CD1c-positive myeloid dendritic cell (primary cell): ENCODE measurements around the gene MOGAT2.
"Not testable (repeated sequence)": the region's sequence is repeated elsewhere in the genome, so short reads cannot be mapped to it uniquely, and the experiment has no call there.

Source experiments
- DNase-seq: peaks from one replicate; pipeline ENCODE4 v3.0.0-alpha.2; 2016; ENCODE audit errors: extremely low spot score

MOGAT2 gene

DNA sequence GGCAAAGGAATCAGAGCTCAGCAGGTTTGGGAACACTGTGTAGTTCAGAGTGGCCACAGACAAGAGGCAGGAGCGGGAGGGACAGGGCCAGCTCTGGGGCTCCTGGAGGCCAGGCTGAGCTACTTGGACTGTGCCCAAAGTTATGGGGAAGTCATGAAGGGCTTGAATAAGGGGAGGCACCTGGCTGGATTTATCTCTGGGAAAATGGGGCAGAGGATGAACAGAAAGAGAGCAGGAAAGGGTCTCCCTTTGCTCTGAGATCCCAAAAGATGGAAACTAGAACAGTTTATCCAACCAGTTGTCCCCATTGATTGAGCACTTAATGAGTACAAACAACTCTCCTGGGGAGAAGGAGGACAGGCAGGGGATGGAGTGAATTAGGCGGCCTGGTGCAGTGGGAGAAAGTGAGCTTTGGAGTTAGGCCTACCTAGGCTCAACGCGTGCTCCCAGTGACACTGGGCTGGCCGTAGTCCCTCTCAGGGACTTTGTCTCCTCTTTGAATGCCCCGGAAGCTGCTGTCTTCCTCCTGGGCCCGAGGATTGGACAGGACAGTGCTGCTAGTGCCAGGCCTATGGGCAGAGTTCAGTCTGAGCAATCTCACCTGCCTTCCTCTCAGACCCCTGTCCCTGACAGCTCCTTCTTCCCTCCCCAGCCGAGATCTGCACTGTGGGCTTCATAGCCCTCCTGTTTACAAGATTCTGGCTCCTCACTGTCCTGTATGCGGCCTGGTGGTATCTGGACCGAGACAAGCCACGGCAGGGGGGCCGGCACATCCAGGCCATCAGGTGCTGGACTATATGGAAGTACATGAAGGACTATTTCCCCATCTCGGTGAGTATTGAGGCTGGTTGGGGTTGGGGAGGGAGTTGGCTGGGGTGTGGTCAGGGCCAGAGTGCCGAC is 2.0 kb downstream of the MOGAT2 start:
- DNase-seq, result no peak

DNA sequence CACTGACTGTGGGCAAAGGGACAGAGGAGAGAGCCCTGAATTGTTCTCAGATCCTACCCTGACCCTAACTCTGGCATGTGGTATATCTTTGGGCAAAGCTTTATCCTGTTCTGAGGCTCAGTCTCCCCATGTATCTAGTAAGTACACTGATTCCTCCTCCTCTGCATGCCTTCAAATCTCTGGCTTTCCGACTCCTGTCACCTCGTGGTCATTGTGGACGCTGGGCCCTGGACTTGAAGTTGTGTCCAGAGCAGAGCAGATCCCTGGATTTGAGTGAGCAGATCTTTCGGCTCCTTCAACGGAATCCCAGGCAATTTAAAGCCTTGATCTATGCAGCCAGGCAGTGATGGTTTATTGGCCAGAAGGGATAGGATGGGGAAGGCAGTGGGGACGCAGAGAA is 3.0 kb downstream of the MOGAT2 start:
- DNase-seq, result no peak

DNA sequence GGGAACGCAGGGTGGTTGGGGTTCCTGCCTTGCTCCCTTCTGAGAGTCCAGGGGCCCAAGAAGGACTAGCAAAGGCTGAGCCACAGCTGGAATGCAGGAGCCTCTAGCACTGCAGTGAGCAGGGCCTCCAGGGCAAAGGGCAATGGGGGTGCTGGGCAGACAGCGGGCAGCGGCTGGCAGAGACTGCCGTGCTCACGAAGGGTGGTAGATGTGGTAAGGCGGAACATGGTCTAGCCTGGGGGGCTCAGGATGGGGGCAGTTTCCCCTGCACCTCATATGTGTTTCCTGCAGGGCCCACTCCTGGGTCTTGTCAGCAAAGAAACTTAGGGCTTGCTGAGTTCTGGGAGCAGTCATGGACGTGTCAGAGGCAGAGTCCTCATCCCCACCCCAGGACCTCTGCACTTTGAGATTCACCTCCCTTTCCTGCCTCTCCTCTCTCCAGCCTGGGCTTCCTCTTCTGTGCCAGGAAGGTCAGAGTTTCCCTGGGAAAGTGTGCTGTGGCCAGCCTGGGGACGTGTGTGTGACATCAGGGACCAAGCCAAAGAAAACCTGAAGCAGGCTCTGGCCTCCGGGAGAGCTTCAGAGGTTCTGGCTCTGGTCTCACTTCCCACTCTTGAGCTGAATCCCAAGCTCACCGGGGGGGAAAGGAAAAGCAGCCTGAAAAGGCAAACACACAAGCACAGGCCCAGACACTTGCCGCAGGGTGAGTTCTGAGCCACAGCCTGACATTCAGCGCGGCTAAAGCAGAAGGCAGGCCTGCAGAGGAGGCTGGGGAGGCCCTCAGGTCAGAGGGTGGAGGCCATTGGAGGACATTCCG is 4.4 kb downstream of the MOGAT2 start:
- DNase-seq, result no peak

DNA sequence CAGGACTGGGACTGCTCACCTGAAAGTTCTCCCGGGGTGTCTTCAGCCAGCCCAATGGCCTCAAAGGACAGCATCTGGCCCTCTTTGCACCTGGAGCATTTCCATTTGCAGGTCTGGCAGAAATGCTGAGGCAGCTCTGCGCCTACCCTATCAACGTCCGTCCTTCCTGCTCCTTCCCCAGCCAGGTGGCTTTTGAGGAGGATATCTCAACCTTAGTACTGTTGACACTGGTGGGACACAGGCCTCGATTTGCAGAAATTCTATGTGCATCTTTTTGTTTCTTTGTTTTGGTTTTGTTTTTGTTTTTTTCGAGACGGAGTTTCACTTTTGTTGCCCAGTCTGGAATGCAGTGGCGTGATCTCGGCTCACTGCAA is 5.0 kb downstream of the MOGAT2 start:
- no peak for DNase-seq

DNA sequence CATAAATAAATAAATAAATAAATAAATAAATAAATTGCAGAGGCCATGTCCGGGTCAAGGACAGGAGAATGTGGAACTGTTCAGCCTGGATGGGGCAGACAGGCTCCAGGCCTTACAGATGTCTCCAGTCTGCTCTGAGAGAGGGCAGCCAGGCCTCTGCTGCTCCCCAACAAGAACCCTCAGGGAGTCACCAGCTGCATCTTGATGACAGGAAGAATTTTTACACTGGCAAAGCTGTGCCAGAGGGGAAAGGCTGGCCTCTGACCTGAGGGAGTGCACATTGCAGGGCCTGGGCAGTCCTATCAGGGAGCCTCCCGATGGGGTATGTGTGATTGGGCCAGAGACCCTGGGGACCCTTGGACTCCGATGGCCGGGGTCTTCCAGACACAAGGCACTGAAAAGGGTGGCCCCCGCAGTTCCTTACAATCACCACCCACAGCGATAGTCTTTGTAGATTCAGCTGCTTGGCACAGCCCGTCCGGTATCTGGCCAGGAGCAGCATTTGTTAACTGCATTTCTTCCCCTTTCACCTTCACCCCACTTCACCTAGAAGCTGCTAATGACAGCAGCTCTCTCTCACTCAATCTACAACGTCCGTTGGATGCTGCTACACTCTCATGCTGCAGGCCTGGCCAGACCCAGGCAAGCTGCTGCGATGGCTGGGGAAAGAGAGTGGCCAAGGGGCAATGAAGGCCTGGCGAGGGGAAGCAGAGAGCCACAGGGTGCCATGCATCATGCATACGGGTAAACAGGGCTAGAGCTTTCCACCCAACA is 8.1 kb downstream of the MOGAT2 start:
- DNase-seq, result no peak

DNA sequence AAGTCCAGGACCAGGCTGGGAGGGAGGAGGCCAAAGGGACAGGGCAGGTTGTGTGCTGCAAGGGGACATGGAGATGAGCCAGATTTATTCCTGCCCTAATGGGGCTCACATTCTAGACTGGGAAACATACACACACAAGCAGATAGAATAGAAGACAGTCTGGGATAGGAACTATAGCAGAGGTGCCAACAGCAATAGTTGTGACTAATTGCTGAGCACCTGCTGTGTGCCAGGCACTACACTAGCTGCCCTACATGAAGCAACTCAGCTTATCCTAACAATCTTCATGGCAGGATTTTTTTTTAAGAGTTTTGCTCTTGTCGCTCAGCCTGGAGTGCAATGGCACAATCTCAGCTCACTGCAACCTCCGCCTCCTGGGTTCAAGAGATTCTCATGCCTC is 11.4 kb downstream of the MOGAT2 start:
- DNase-seq, result no peak

DNA sequence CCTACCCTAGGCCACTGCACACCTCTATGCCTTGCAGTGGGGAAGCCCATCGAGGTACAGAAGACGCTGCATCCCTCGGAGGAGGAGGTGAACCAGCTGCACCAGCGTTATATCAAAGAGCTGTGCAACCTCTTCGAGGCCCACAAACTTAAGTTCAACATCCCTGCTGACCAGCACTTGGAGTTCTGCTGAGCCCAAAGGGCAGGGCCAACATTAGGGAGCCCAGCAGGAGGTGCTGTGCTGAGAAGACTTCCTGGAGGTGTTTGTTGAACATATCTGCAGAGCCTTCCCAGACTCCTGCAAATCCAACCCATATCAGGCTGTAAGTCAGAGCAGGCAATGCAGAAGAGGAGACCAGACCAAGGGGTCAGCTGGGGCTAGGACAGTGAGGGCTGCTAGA is 13.5 kb downstream of the MOGAT2 start:
- no peak for DNase-seq

DNA sequence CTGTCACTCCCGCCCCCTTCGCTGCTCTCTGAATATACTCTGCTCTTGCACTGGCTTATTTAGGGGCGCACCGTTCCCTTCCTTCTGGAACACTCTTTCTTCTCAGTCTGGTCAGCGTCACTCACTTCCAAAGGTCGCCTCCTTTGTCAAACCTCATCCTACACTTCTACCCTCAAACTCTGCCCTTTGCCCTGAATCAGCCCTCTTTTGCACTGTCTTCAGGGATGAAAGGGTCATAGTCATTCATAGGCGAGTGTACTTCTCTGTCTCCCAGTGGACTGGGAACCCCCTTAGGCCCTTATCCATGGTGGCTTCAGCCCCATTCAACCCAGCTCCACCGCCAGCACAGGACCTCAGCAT is 15.4 kb downstream of the MOGAT2 start:
- no peak for DNase-seq

DNA sequence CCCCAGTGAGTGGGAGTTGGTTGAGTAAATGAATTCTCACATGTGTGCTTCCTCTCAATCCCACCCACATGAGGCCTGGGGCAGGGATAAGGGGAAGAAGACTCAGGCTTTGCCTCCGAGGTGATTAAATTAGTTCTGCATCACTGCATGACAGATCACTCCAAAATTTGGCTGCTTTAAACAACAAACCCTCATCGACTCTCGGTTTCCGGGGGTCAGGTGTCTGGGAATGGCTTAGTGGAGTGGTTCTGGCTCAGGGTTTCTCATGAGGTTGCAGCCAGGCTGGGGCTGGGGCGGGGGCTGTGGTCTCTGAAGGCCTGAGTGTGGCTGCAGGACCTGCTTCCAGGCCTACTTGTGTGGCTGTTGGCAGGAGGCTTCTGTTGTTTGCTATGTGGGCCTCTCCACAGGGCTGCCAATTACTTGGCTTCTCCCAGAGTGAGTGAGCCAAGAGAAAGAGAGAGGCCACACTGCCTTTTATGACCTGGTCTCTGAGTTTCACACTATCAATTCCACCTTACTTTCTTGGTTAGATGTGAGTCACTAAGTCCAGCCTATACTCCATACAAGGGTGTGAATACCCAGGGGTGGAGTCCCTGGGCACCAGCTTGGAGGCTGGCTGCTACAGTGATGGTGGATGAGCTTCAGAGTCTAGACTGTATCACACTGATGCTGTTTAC is 15.9 kb downstream of the MOGAT2 start:
- DNase-seq, result peak; percentile 90

DNA sequence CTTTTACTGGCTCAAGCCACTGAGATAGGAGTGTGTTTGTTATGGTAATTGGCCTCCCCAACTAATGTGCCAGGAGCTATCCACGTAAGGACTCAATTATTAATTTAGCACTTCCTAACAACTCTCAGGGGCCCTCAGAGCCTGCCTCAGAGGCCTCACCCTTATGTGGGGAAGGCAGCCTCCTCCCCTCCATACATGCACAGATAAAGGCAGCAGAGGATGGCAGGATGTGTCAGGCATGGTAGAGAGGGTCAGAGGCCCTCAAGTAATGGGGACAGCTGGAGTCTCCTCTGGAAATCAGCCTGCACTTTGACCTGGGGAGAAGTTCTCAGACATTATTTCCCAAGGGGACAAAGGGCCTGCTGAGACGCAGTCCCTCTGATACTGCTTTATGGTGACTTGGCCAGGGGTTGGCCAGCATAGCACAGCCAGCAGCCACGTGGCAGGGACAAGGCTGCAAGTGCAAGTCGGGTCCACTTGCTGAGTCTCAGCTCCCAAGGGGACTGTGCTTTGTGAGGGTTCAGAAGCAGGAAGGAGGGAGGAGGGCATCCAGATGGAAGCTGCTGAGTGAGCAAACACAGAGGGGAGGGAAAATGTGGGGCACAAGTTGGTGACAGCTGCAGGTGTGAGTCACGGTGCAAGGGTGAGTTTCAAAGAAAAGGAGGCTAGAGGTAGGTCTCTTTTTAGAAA is 17.0 kb downstream of the MOGAT2 start:
- no peak for DNase-seq

DNA sequence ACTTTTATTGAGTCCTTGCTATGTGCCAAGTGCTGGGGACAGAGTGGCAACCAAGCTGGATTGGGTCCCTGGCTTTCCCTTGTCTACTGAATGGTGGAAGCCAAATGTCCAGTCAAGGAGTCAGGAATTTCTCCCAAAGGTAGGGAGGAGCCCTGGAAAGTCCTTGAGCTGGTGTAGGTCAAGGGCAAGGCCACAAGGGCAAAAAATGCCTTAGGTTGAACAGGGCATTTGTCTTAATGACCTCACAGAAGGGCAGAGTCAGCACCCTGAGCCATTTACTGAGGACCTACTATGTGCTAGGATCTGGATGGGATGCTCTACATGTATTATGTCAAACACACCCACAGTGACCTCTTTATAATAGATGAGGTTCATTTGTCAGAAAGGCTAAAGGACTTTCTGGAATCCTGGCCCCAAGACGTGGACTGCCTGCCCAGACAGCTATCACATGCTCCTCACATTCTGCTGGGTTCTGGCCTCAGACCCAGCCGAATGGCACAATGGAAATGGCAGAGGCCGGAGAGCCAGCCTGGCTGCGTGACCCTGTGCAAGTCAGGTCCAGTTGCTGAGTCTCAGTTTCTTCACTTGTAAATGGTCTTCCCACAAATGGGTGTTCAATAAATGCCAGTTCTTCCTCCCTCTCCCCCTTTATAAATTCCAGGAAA is 17.7 kb downstream of the MOGAT2 start:
- DNase-seq, result no peak

DNA sequence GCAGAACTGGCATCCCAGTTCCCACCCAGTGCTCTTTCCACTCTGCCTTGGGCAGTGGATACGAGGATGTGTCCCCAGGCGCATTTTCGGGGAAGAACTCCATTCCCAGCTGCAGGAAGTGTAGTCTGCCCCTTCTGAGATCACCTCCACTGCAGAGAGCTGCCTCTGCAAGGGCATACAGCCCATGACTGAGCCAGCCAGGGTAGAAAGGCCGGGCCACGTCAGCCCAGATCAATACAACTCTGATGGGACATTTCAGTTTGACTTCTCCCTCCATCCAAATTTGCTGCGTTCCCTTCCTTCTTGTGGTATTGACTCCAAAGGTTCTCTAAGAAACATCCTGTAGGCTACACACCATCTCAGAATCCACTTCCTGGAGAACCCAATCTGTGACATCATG is 19.7 kb downstream of the MOGAT2 start:
- no peak for DNase-seq

DNA sequence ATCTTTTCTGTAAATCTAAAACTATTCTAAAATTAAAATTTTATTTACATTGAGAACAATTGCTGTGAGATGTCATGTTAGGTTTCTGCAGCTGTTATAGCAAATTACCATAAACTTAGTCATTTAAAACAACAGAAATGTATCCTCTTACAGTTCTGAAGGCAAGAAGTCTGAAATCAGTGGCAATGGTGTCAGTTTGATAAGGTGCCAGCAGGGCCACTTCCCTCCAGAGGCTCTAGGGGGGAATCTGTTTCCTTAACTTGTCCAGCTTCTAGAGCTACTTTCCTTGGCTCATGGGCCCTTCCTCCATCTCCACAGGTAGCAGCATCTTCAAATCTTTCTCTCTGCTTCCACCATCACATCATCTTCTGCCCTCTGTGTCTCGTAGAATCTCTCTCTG is 23.0 kb downstream of the MOGAT2 start:
- no peak for DNase-seq

DNA sequence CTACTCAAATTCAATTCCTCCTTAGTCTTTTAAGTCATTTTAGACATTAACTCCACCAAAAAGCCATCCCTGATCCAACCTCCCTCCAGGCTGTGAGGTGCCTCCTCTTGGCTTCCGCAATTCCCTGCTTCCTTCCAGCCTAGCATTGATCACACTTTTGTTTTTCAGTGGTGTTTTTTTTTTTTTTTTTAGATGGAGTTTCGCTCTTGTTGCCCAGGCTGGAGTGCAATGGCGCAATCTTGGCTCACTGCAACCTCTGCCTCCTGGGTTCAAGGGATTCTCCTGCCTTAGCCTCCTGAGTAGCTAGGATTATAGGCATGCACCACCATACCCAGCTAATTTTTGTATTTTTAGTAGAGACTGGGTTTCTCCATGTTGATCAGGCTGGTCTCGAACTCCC is 25.5 kb downstream of the MOGAT2 start:
- DNase-seq, result not testable (repeated sequence)

DNA sequence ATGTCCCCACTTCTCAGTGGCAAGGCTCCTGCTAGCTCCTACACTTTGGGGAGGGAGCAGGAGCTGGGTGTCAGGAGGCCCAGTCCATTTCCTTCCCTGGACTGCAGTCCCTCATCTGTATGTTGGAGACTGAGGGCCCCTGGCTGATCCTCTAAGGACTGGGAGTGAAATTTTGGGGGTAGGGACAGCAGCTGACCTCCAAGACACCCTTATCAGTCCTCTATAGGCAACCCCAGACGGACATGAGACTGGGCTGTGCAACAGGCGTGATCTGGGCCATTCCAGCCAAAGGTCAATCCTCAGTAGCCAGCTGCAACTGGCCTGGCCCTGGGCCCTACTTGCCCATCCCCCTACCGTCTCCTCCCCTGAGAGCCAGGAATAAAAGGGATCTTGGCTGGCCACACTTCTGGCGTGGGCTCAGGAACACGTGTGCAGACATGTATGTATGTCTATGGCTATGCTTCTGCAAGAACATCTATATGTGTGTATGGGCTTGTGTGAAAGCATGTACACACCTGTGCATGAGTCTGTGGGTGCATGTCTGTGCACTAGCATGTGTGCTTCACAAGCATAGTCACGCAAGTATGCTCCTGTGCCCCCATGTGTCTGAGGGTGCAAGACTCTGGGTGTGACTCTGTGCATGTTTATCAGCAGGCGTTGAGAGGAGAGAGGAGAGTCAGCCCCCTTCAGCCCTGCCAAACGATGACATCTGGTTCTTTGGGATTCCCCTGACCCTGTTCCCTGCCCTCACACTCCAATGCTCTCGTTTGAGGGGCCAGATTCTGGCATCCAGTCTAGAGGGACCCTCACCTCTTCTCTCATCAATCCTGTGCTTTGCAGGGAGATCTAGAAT is 26.3 kb downstream of the MOGAT2 start:
- no peak for DNase-seq

DNA sequence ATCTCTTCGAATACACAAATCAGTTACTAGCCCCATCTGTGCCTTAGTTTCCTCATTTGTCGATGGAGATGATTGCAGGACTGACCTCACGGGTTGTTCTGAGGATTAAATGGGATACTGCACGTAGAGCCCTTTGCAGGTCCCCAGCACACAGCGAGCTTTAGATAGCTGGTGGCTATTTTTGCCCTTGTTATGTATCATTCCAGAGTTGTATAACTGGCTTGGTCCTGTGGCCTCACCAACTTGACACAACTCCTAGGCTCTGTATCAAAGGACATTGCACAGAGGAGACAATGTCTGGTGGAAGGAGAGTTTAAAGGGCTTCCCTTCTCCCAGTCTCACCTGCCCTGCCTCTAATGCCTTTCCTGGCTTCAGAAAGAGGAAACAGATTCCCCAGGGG is 28.2 kb downstream of the MOGAT2 start:
- DNase-seq, result no peak

DNA sequence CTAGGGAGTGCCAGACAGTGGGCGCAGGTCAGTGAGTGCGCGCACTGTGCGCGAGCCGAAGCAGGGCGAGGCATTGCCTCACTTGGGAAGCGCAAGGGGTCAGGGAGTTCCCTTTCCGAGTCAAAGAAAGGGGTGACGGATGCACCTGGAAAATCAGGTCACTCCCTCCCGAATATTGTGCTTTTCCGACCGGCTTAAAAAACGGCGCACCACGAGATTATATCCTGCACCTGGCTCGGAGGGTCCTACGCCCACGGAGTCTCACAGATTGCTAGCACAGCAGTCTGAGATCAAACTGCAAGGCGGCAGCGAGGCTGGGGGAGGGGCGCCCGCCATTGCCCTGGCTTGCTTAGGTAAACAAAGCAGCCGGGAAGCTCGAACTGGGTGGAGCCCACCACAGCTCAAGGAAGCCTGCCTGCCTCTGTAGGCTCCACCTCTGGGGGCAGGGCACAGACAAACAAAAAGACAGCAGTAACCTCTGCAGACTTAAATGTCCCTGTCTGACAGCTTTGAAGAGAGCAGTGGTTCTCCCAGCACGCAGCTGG is 31.2 kb downstream of the MOGAT2 start:
- DNase-seq, result not testable (repeated sequence)

DNA sequence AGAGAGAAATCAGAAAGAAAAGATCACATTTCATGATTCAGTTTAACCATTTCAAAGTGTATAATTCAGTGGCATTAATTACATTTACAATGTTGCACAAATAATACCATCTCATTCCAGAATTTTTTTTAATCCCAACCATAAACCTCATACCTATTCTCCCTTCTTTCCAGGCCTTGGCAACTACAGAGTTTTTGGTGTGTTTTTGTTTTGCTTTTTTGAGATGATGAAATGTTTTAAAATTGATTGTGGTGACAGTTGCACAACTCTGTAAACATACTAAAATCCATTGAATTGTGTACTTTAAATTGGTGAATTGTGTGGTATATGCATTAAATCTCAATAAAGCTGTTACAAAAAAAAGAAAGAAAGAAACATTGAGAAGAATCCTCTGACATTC is 37.3 kb downstream of the MOGAT2 start:
- not testable (repeated sequence) for DNase-seq

DNA sequence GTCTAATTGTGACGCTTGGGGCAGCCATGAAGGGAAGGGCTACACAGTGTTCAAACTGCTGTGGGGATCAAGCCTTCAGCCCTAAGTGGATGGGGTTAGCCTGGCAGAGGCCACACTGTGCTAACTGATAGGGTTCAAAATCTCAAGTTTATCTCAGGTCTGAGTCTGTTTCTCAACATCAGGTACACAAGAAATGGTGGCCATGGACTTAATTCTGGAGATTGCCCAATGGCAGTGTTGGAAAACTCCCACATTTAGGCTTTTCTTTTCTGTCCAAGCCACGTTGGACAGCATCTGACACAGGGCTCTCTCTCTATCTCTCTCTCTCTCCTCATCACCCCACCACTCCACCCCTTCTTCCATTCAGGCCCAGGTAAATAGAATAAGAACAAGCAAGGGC is 40.0 kb downstream of the MOGAT2 start:
- no peak for DNase-seq
